Brain microvascular endothelial cell (primary cell): ENCODE data around the gene CERT1.
"Not testable (repeated sequence)": the region's sequence is repeated elsewhere in the genome, so short reads cannot be mapped to it uniquely, and the experiment has no call there.

Experiments used
- DNase-seq: peaks from one replicate; pipeline ENCODE4 v3.0.0-alpha.2; 2020
- H3K27ac ChIP-seq: fragments of 250-450 bp; sonication (Bioruptor Pico); 2 replicates; pipeline ENCODE4 v1.5.1; 2020; ENCODE audit warnings: mild to moderate bottlenecking, moderate library complexity
- H3K27me3 ChIP-seq: fragments of 250-450 bp; sonication (Bioruptor Pico); replicated peaks from 2 replicates; pipeline ENCODE4 v1.5.1; 2020; ENCODE audit warnings: mild to moderate bottlenecking
- H3K36me3 ChIP-seq: fragments of 250-450 bp; sonication (Bioruptor Pico); replicated peaks from 2 replicates; pipeline ENCODE4 v1.5.1; 2020; ENCODE audit warnings: mild to moderate bottlenecking
- H3K4me3 ChIP-seq: 2 replicates; pipeline ENCODE4 v1.5.1; 2011; ENCODE audit warnings: low read depth, mild to moderate bottlenecking, control low read depth, low read length, moderate library complexity
- CTCF ChIP-seq: IDR thresholded peaks from 2 replicates; pipeline ENCODE4 v1.5.1; 2011; ENCODE audit warnings: low read depth, mild to moderate bottlenecking, moderate library complexity, low read length, control low read depth, inconsistent platforms; ENCODE audit errors: missing control alignments
- in situ Hi-C: cut with HindIII; loops from 2 replicates; pipeline ENCODE4 v1.10.0; 2017; ENCODE audit warnings: low sequenced_read_pairs, low pct_ligation_motif_present

The CERT1 gene

GRCh38 chr5:75511435-75512382 lies at the start of gene CERT1, which contains the start of gene POLK:
Gene CERT1 (minus strand): TSS chr5:75511629. CDS start chr5:75511207, 422 bp downstream.
Gene POLK (plus strand): TSS chr5:75511891.
- peak within 1 kb of the TSS; percentile 95 for H3K27ac ChIP-seq
- peak; percentile 98 for DNase-seq
- H3K36me3 ChIP-seq, result peaks cover 4% of the 10 kb centered on the region
- TF ChIP-seq CTCF, result no peak
- in situ Hi-C loops, result no loop called here
- peak within 1 kb of the TSS; percentile 90 for H3K4me3 ChIP-seq
- H3K27me3 ChIP-seq, result no peaks in the 10 kb centered on the region

GRCh38 chr5:75560655-75561054 lies 49.2 kb upstream of the CERT1 start:
- H3K36me3 ChIP-seq, H3K4me3 ChIP-seq, in situ Hi-C loops, H3K27ac ChIP-seq, DNase-seq, H3K27me3 ChIP-seq: not testable (repeated sequence)

GRCh38 chr5:75558981-75559632 lies 47.7 kb upstream of the CERT1 start:
- no peak overlapping the region for H3K27ac ChIP-seq
- no peak for TF ChIP-seq CTCF
- in situ Hi-C loops, result no loop called here
- no peaks in the 10 kb centered on the region for H3K36me3 ChIP-seq
- no peak for DNase-seq
- H3K4me3 ChIP-seq, result no peak overlapping the region
- H3K27me3 ChIP-seq, result no peaks in the 10 kb centered on the region

GRCh38 chr5:75558221-75558620 lies 46.8 kb upstream of the CERT1 start:
- in situ Hi-C loops, result no loop called here
- peaks cover 3% of the 10 kb centered on the region for H3K36me3 ChIP-seq
- no peak for DNase-seq
- H3K27ac ChIP-seq, result no peak overlapping the region
- H3K4me3 ChIP-seq, result no peak overlapping the region
- no peak for TF ChIP-seq CTCF
- no peaks in the 10 kb centered on the region for H3K27me3 ChIP-seq

- in situ Hi-C loops, result no loop called here
- Histone ChIP-seq H3K27ac (no peak overlapping the region), H3K4me3 (no peak overlapping the region), H3K27me3 (no peaks in the 10 kb centered on the region), H3K36me3 (peaks cover 12% of the 10 kb centered on the region)
- no peak for TF ChIP-seq CTCF
- DNase-seq, result no peak
Measured at GRCh38 chr5:75553358-75553757, 41.9 kb upstream of the CERT1 start.

GRCh38 chr5:75552764-75553163 lies 41.3 kb upstream of the CERT1 start:
- DNase-seq, result no peak
- TF ChIP-seq CTCF, result no peak
- Histone ChIP-seq H3K27me3 (no peaks in the 10 kb centered on the region), H3K27ac (no peak overlapping the region), H3K4me3 (no peak overlapping the region), H3K36me3 (peaks cover 12% of the 10 kb centered on the region)
- in situ Hi-C loops, result no loop called here
